T-cell (primary cell): ENCODE data around the gene MLH1. TPM values are rescaled to one million over a fixed set of nuclear protein-coding genes. Genes with fewer than 3 reads are reported as not detected.
A peak's percentile ranks its signal among the peaks of the same experiment; 100 is the strongest.
"Not testable (repeated sequence)": the region's sequence is repeated elsewhere in the genome, so short reads cannot be mapped to it uniquely, and the experiment has no call there.

ENCODE experiments used
- ATAC-seq, 4 experiments: fragments of 200-7000 bp in 3 of 4; fragments of 150-1000 bp in 1 of 4; cut with Tn5 transposase; replicated peaks in 1 of 4; 1 replicate in 3 of 4; 2 replicates in 1 of 4; pipeline ENCODE4 v1.10.0; 2021; ENCODE audit warnings: moderate library complexity in 3 of 4, mild to moderate bottlenecking in 2 of 4, moderate number of reproducible peaks in 1 of 4
- CTCF ChIA-PET, 2 donors: fragments of 300-600 bp; sonication (Branson Sonifier 250); formaldehyde crosslinking; loops; one replicate each; lab custom pipeline; 2022; ENCODE audit warnings: antibody characterized with exemption in 2 of 2; lab: Charles Lee
- POLR2A ChIA-PET, 2 donors: fragments of 300-600 bp; sonication (Branson Sonifier 250); formaldehyde crosslinking; loops; one replicate each; lab custom pipeline; 2022; ENCODE audit warnings: antibody characterized with exemption in 2 of 2; lab: Charles Lee
- DNase-seq, 35 experiments: peaks; one replicate each; pipeline versions ENCODE4 v3.0.0 to v3.0.0-alpha.2; 2013 to 2023
- H3K27ac ChIP-seq: one replicate; pipeline ENCODE4 v1.5.1; 2013; ENCODE audit warnings: low read length
- H3K27me3 ChIP-seq, 2 experiments: replicated peaks in 1 of 2; 1 replicate in 1 of 2; 2 replicates in 1 of 2; pipeline versions ENCODE4 v1.6.1 to v1.7.0; 2013; ENCODE audit warnings: low read length in 1 of 2, mixed read lengths in 1 of 2; ENCODE audit not compliant: control insufficient read depth in 2 of 2, insufficient read depth in 2 of 2; ENCODE audit errors: extremely low read depth in 1 of 2
- H3K36me3 ChIP-seq, 2 donors: 1 replicate in 1 of 2; 2 replicates in 1 of 2; pipeline versions ENCODE4 v1.6.1 to v1.7.0; 2013; ENCODE audit warnings: low read length in 1 of 2; ENCODE audit not compliant: control insufficient read depth in 2 of 2, insufficient read depth in 1 of 2; ENCODE audit errors: extremely low read depth in 1 of 2
- H3K4me1 ChIP-seq, 2 experiments: 1 replicate in 1 of 2; 2 replicates in 1 of 2; pipeline versions ENCODE4 v1.6.1 to v1.7.0; 2013; ENCODE audit warnings: low read length in 2 of 2, mixed read lengths in 1 of 2; ENCODE audit not compliant: insufficient read depth in 2 of 2, control insufficient read depth in 1 of 2; ENCODE audit errors: extremely low read depth in 1 of 2
- H3K4me3 ChIP-seq, 2 donors: 1 replicate in 1 of 2; 2 replicates in 1 of 2; pipeline versions ENCODE4 v1.5.1 to v1.7.0; 2013; ENCODE audit warnings: mild to moderate bottlenecking in 2 of 2, low read length in 1 of 2, moderate library complexity in 1 of 2; ENCODE audit not compliant: control insufficient read depth in 1 of 2; ENCODE audit errors: extremely low read depth in 1 of 2
- H3K9me3 ChIP-seq: 2 replicates; pipeline ENCODE4 v1.7.0; 2013
- H3K27ac Mint-ChIP-seq, 2 donors: one replicate each; pipeline ENCODE4 v1.8.0; 2020 to 2021; ENCODE audit warnings: mild to moderate bottlenecking in 2 of 2, mixed read lengths in 2 of 2
- H3K27me3 Mint-ChIP-seq, 2 donors: one replicate each; pipeline ENCODE4 v1.8.0; 2021 to 2022; ENCODE audit warnings: mixed read lengths in 2 of 2
- H3K36me3 Mint-ChIP-seq: one replicate; pipeline ENCODE4 v1.8.0; 2021; ENCODE audit warnings: mixed read lengths
- H3K4me1 Mint-ChIP-seq, 3 donors: one replicate each; pipeline ENCODE4 v1.8.0; 2020 to 2022; ENCODE audit warnings: mixed read lengths in 3 of 3, mild to moderate bottlenecking in 1 of 3
- H3K4me3 Mint-ChIP-seq, 3 donors: one replicate each; pipeline ENCODE4 v1.8.0; 2020 to 2022; ENCODE audit warnings: mild to moderate bottlenecking in 3 of 3, mixed read lengths in 3 of 3, moderate library complexity in 3 of 3
- H3K9me3 Mint-ChIP-seq, 3 donors: one replicate each; pipeline ENCODE4 v1.8.0; 2020 to 2022; ENCODE audit warnings: mixed read lengths in 3 of 3
- WGBS: methylation state at CpG from one replicate; pipeline ENCODE4 v1.1.5; 2013; ENCODE audit warnings: missing lambda C conversion rate; ENCODE audit not compliant: insufficient coverage; 5-methylcytosine and 5-hydroxymethylcytosine counted together
- total RNA-seq, 35 experiments: library from RNA in 6 of 35; stranded (reverse) in 6 of 35; fragments of 120-200 nt in 1 of 35; gene quantifications; one replicate each; pipeline versions ENCODE4 v1.2.1 to v1.2.4 and lab custom pipeline; 2013 to 2026

Gene MLH1
- total RNA-seq, 5 donors from 2014 or later (not counting 1 experiment from before 2014, with no cell fraction given): 24.7 to 32.4 (median 28.6) TPM

GRCh38 chr3:36960502-36960901, 32.8 kb upstream of the MLH1 start:
- H3K4me1 ChIP-seq: peaks cover 0 to 3% of the 10 kb centered on the region in 2 experiments
- Mint-ChIP-seq H3K4me3 (no peak overlapping the region), H3K4me1 (peaks cover 0 to 12% (median 10%) of the 10 kb centered on the region in 3 donors), H3K9me3 (no peaks in the 10 kb centered on the region), H3K27ac (no peak overlapping the region), H3K36me3 (no peaks in the 10 kb centered on the region), H3K27me3 (no peaks in the 10 kb centered on the region)
- H3K36me3 ChIP-seq: no peaks in the 10 kb centered on the region
- no peaks in the 10 kb centered on the region for H3K27me3 ChIP-seq
- no peak for ATAC-seq
- ChIA-PET POLR2A (no interaction called here), CTCF (interaction anchor here (0.7 to 1.2 kb wide), 3 partner anchors 68 to 91 kb away, joined by 3 to 4 read pairs (median 3); no protein-coding TSS in a partner anchor)
- DNase-seq: no peak
- no CpG with 5 or more reads among the region's 4 CpGs for WGBS
- no peaks in the 10 kb centered on the region for H3K9me3 ChIP-seq
- no peak overlapping the region for H3K4me3 ChIP-seq
- H3K27ac ChIP-seq: no peak overlapping the region

DNA sequence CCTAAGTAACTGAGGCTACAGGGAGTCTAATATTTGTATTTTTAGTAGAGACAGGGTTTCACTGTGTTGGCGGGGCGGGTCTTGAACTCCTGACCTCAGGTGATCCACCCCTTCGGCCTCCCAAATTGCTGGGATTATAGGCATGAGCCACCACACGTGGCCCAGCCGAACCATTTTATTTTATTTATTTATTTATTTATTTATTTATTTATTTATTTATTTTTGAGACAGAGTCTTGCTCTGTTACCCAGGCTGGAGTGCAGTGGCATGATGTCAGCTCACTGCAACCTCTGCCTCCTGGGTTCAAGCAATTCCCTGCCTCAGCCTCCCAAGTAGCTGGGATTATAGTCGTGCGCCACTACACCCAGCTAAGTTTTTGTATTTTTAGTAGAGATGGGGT, 30.3 kb upstream of the MLH1 start:
- H3K27me3 Mint-ChIP-seq, H3K27ac Mint-ChIP-seq, H3K36me3 ChIP-seq, H3K4me3 Mint-ChIP-seq, H3K9me3 ChIP-seq, H3K4me3 ChIP-seq, H3K27me3 ChIP-seq, H3K4me1 ChIP-seq, H3K36me3 Mint-ChIP-seq, DNase-seq, H3K4me1 Mint-ChIP-seq, ATAC-seq, POLR2A ChIA-PET, H3K9me3 Mint-ChIP-seq, CTCF ChIA-PET, H3K27ac ChIP-seq: not testable (repeated sequence)
- WGBS: no CpG with 5 or more reads among the region's 7 CpGs

DNA sequence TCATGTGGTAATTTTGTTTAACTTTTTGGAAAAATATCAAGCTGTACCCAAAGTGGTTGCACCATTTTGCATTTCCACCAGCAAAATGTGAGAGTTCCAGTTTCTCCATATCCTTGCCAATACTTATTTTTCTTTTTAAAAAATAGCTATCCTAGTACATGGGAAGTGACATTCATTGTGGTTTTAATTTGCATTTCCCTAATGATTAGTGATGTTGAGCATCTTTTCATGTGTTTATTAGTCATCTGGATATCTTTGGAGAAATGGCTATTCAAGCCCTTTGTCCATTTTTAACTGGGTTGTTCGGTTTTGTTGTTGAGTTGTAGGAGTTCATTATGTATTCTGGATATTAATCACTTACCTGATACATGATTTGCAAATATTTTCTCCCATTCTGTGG, 29.0 kb upstream of the MLH1 start:
- Histone ChIP-seq H3K4me3 (no peak overlapping the region), H3K4me1 (peaks cover 0 to 2% of the 10 kb centered on the region in 2 experiments), H3K36me3 (no peaks in the 10 kb centered on the region), H3K27me3 (no peaks in the 10 kb centered on the region), H3K9me3 (no peaks in the 10 kb centered on the region), H3K27ac (no peak overlapping the region)
- no peak for ATAC-seq
- H3K36me3 Mint-ChIP-seq: no peaks in the 10 kb centered on the region
- no CpG with 5 or more reads among the region's 1 CpG for WGBS
- ChIA-PET CTCF (interaction anchor here in 1 of 2 donors (0.5 to 1.0 kb wide), 2 partner anchors 9 to 393 kb away, joined by 3 to 4 read pairs; no protein-coding TSS in a partner anchor), POLR2A (no interaction called here)
- no peaks in the 10 kb centered on the region for H3K9me3 Mint-ChIP-seq
- no peaks in the 10 kb centered on the region for H3K27me3 Mint-ChIP-seq
- peaks cover 4 to 6% (median 6%) of the 10 kb centered on the region in 3 donors for H3K4me1 Mint-ChIP-seq
- no peak overlapping the region for H3K4me3 Mint-ChIP-seq
- H3K27ac Mint-ChIP-seq: no peak overlapping the region
- DNase-seq: no peak

- no peaks in the 10 kb centered on the region for H3K9me3 ChIP-seq
- no peaks in the 10 kb centered on the region for H3K27me3 Mint-ChIP-seq
- no peak for ATAC-seq
- no peak overlapping the region for H3K27ac Mint-ChIP-seq
- no peak for DNase-seq
- H3K4me3 ChIP-seq: no peak overlapping the region
- H3K4me1 Mint-ChIP-seq: peaks cover 8 to 11% (median 11%) of the 10 kb centered on the region in 3 donors
- no peaks in the 10 kb centered on the region for H3K27me3 ChIP-seq
- no peak overlapping the region for H3K27ac ChIP-seq
- ChIA-PET POLR2A (no interaction called here), CTCF (interaction anchor here in 1 of 2 donors (0.5 to 1.0 kb wide), 2 partner anchors 10 to 393 kb away, joined by 3 to 4 read pairs; no protein-coding TSS in a partner anchor)
- H3K36me3 ChIP-seq: no peaks in the 10 kb centered on the region
- H3K36me3 Mint-ChIP-seq: no peaks in the 10 kb centered on the region
- peaks cover 2 to 6% of the 10 kb centered on the region in 2 experiments for H3K4me1 ChIP-seq
- no peaks in the 10 kb centered on the region for H3K9me3 Mint-ChIP-seq
- H3K4me3 Mint-ChIP-seq: no peak overlapping the region
Measured at GRCh38 chr3:36964817-36965216, 28.5 kb upstream of the MLH1 start.

GRCh38 chr3:36965440-36965839, 27.9 kb upstream of the MLH1 start:
- 90% methylated on average over 2 of the region's 3 CpGs for WGBS
- Histone ChIP-seq H3K27ac (no peak overlapping the region), H3K9me3 (no peaks in the 10 kb centered on the region), H3K4me3 (no peak overlapping the region), H3K27me3 (no peaks in the 10 kb centered on the region), H3K36me3 (no peaks in the 10 kb centered on the region), H3K4me1 (peaks cover 4 to 9% of the 10 kb centered on the region in 2 experiments)
- DNase-seq (no peak), ATAC-seq (no peak)
- CTCF ChIA-PET: no interaction called here
- H3K4me1 Mint-ChIP-seq: peaks cover 12 to 16% (median 14%) of the 10 kb centered on the region in 3 donors
- H3K9me3 Mint-ChIP-seq: no peaks in the 10 kb centered on the region
- no peak overlapping the region for H3K27ac Mint-ChIP-seq
- H3K27me3 Mint-ChIP-seq: no peaks in the 10 kb centered on the region
- POLR2A ChIA-PET: no interaction called here
- no peaks in the 10 kb centered on the region for H3K36me3 Mint-ChIP-seq
- no peak overlapping the region for H3K4me3 Mint-ChIP-seq

DNA sequence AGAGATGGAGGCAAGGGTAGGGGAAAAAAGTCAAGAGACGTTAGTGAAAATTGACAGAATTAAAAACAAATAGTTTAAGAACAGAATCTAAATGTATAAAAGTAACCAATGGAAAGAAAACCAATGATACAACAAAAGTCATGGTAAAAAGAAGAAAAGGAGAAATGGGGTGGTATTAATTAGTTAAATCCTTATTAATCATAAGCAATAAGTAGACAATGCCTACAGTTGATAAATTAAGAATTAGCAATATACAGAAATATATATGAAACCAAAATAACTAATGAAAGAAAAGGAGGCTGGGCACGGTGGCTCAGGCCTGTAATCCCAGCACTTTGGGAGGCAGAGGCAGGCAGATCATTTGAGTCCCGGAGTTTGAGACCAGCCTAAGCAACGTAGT, 24.2 kb upstream of the MLH1 start:
- ChIA-PET POLR2A (interaction anchor here in 1 of 2 donors (0.6 kb wide), 1 partner anchor 393 kb away, joined by 3 read pairs; no protein-coding TSS in a partner anchor), CTCF (interaction anchor here (0.6 to 1.6 kb wide), 3 partner anchors 10 to 179 kb away, joined by 6 to 8 read pairs (median 8); no protein-coding TSS in a partner anchor)
- Histone ChIP-seq H3K9me3 (no peaks in the 10 kb centered on the region), H3K4me3 (no peak overlapping the region), H3K27me3 (no peaks in the 10 kb centered on the region), H3K36me3 (no peaks in the 10 kb centered on the region), H3K4me1 (peaks cover 4 to 9% of the 10 kb centered on the region in 2 experiments), H3K27ac (no peak overlapping the region)
- H3K4me1 Mint-ChIP-seq: peaks cover 17 to 27% (median 22%) of the 10 kb centered on the region in 3 donors
- H3K36me3 Mint-ChIP-seq: peaks cover 7% of the 10 kb centered on the region
- H3K4me3 Mint-ChIP-seq: no peak overlapping the region
- no peaks in the 10 kb centered on the region for H3K27me3 Mint-ChIP-seq
- DNase-seq (no peak), ATAC-seq (no peak)
- WGBS: 100% methylated on average over 1 of the region's 4 CpGs
- peak overlapping the region in 1 of 2 donors; percentile 80 for H3K27ac Mint-ChIP-seq
- H3K9me3 Mint-ChIP-seq: no peaks in the 10 kb centered on the region
